Endothelial cell of umbilical vein (primary cell): ENCODE data around the gene TEX13A. TPM values are rescaled to one million over a fixed set of nuclear protein-coding genes. Genes with fewer than 3 reads are reported as not detected.

ENCODE experiments used
- BruUV-seq: library from RNA; stranded (reverse); fragments of 400-500 nt; replicated peaks from 2 replicates; lab custom pipeline; 2021; lab: Mats Ljungman, UMichigan
- CTCF ChIA-PET: fragments of 300-600, 350-600 bp; sonication (Branson Sonifier 250); formaldehyde crosslinking; loops from one replicate; lab custom pipeline; 2021; ENCODE audit warnings: antibody characterized with exemption, inconsistent platforms; lab: Charles Lee
- POLR2A ChIA-PET: fragments of 300-600, 350-600 bp; sonication (Branson Sonifier 250); formaldehyde crosslinking; loops from one replicate; lab custom pipeline; 2021; ENCODE audit warnings: antibody characterized with exemption, inconsistent platforms; lab: Charles Lee
- DNase-seq: peaks from one replicate; pipeline ENCODE4 v3.0.0-alpha.2; 2011; ENCODE audit warnings: low read depth, low spot score
- FAIRE-seq: peaks from 2 replicates; lab custom pipeline; 2011; peaks lifted over from hg19 to GRCh38; lab: Jason Lieb, UNC
- H2AFZ ChIP-seq: 2 replicates; pipeline ENCODE4 v1.6.0; 2012; ENCODE audit warnings: low read depth, low read length, control low read depth, inconsistent platforms
- H3K27ac ChIP-seq: 2 replicates; pipeline ENCODE4 v1.5.1; 2011; ENCODE audit warnings: low read depth, mild to moderate bottlenecking, control low read depth, low read length, moderate library complexity; ENCODE audit not compliant: insufficient read depth
- H3K27me3 ChIP-seq, 2 experiments: 2 replicates each; pipeline versions ENCODE4 v1.6.0 to v1.6.1; 2011; ENCODE audit warnings: low read length in 2 of 2, mixed read lengths in 1 of 2; ENCODE audit not compliant: control insufficient read depth in 2 of 2, insufficient read depth in 2 of 2
- H3K36me3 ChIP-seq, 2 experiments: 2 replicates in 1 of 2; 3 replicates in 1 of 2; pipeline ENCODE4 v1.5.1; 2011; ENCODE audit warnings: low read length in 2 of 2, mild to moderate bottlenecking in 1 of 2, moderate library complexity in 1 of 2; ENCODE audit not compliant: control insufficient read depth in 2 of 2, insufficient read depth in 2 of 2; ENCODE audit errors: extremely low read depth in 1 of 2
- H3K4me1 ChIP-seq: 3 replicates; pipeline ENCODE4 v1.5.1; 2011; ENCODE audit warnings: mild to moderate bottlenecking, low read length; ENCODE audit not compliant: control insufficient read depth, insufficient read depth; ENCODE audit errors: extremely low read depth
- H3K4me2 ChIP-seq: 2 replicates; pipeline ENCODE4 v1.6.1; 2011; ENCODE audit warnings: low read length, control low read depth, mixed read lengths; ENCODE audit not compliant: insufficient read depth
- H3K4me3 ChIP-seq, 3 experiments: fragments of 200-600 bp in 1 of 3; sonication (generic), shearing (Covaris generic) in 1 of 3; replicated peaks in 1 of 3; 2 replicates each; pipeline ENCODE4 v1.5.1; 2011 to 2016; ENCODE audit warnings: control low read depth in 3 of 3, low read length in 3 of 3, mild to moderate bottlenecking in 2 of 3, inconsistent platforms in 1 of 3, low read depth in 1 of 3, moderate library complexity in 1 of 3; ENCODE audit not compliant: insufficient read depth in 1 of 3
- H3K79me2 ChIP-seq: 2 replicates; pipeline ENCODE4 v1.6.0; 2012; ENCODE audit warnings: low read length, inconsistent platforms; ENCODE audit not compliant: control insufficient read depth, insufficient read depth
- H3K9ac ChIP-seq: replicated peaks from 2 replicates; pipeline ENCODE3; 2011; ENCODE audit warnings: low read length, control low read depth; ENCODE audit not compliant: insufficient read depth; ENCODE audit errors: extremely low read depth
- H3K9me1 ChIP-seq: replicated peaks from 3 replicates; pipeline ENCODE4 v1.6.0; 2011; ENCODE audit warnings: mild to moderate bottlenecking, low read length; ENCODE audit not compliant: control insufficient read depth, insufficient read depth; ENCODE audit errors: extremely low read depth
- H3K9me3 ChIP-seq: replicated peaks from 2 replicates; pipeline ENCODE4 v1.5.1; 2012; ENCODE audit warnings: low read length, inconsistent platforms; ENCODE audit not compliant: control insufficient read depth, insufficient read depth
- H4K20me1 ChIP-seq: replicated peaks from 2 replicates; pipeline ENCODE3; 2011; ENCODE audit warnings: mild to moderate bottlenecking, low read length; ENCODE audit not compliant: control insufficient read depth, insufficient read depth; ENCODE audit errors: extremely low read depth
- CTCF ChIP-seq, 2 donors: IDR thresholded peaks; 1 replicate in 1 of 2; 2 replicates in 1 of 2; pipeline ENCODE4 v1.5.1; 2011; ENCODE audit warnings: low read length in 2 of 2, mild to moderate bottlenecking in 2 of 2, moderate library complexity in 2 of 2, control low read depth in 1 of 2, inconsistent platforms in 1 of 2, low read depth in 1 of 2; ENCODE audit not compliant: insufficient read depth in 1 of 2; ENCODE audit errors: extremely low read depth in 1 of 2
- EZH2 ChIP-seq: IDR thresholded peaks from 2 replicates; pipeline ENCODE4 v1.6.1; 2012; ENCODE audit warnings: borderline replicate concordance, low read depth, mild to moderate bottlenecking, moderate library complexity, low read length, inconsistent platforms; ENCODE audit not compliant: severe bottlenecking
- FOS ChIP-seq: IDR thresholded peaks from 2 replicates; pipeline ENCODE4 v1.6.1; 2011; ENCODE audit warnings: mild to moderate bottlenecking, low read length, moderate library complexity, borderline replicate concordance; ENCODE audit not compliant: insufficient read depth
- GATA2 ChIP-seq: IDR thresholded peaks from 2 replicates; pipeline ENCODE4 v1.7.0; 2011; ENCODE audit warnings: low read depth, mild to moderate bottlenecking, moderate library complexity, mixed read lengths, low read length; ENCODE audit not compliant: insufficient read length, insufficient read depth
- JUN ChIP-seq: IDR thresholded peaks from 2 replicates; pipeline ENCODE4 v1.6.1; 2011; ENCODE audit warnings: borderline replicate concordance, low read depth; ENCODE audit not compliant: insufficient read length, insufficient read depth
- MAX ChIP-seq: IDR thresholded peaks from 2 replicates; pipeline ENCODE4 v1.6.1; 2011; ENCODE audit not compliant: insufficient read depth, insufficient read length
- MYC ChIP-seq: IDR thresholded peaks from one replicate; pipeline ENCODE4 v1.6.1; 2011; ENCODE audit warnings: mild to moderate bottlenecking, low read depth, low read length
- POLR2AphosphoS5 ChIP-seq: IDR thresholded peaks from 2 replicates; pipeline ENCODE4 v1.6.1; 2012; ENCODE audit warnings: low read depth, mild to moderate bottlenecking, control low read depth, low read length, moderate library complexity; ENCODE audit not compliant: insufficient read depth
- dilution Hi-C: fragments of 300-500 bp; cut with MboI; formaldehyde crosslinking; loops from one replicate; pipeline ENCODE4 v1.15.0; 2019; ENCODE audit warnings: low sequenced_read_pairs; ENCODE audit not compliant: extremely low pct_ligation_motif_present
- intact Hi-C: fragments of 100-400 bp; cut with micrococcal nuclease; formaldehyde crosslinking; loops from one replicate; pipeline ENCODE4 v1.10.0; 2022
- polyA plus RNA-seq, 4 experiments: library from polyadenylated mRNA; depleted of rRNA in 3 of 4; stranded (reverse) in 3 of 4; unstranded in 1 of 4; fragments of >200 nt; gene quantifications; 2 replicates each; pipeline versions ENCODE4 v1.2.1 to v1.2.3, GENCODE V29; 2011 to 2012; ENCODE audit warnings: missing spikeins in 1 of 4
- total RNA-seq: library from RNA; stranded (reverse); gene quantifications from 2 replicates; pipeline ENCODE4 v1.2.3, GENCODE V29; 2021

Gene TEX13A
- total and polyA plus RNA-seq, 2 donors (not counting 3 experiments of a cell fraction or from before 2014, with no cell fraction given): not detected

GRCh38 chrX:105173071-105173470 lies 47.4 kb downstream of the TEX13A start:
- no TSS peak for BruUV-seq
- Histone ChIP-seq H3K9ac (no peak overlapping the region), H2AFZ (no peak overlapping the region), H3K27ac (no peak overlapping the region), H3K4me3 (no peak overlapping the region), H3K9me1 (no peaks in the 10 kb centered on the region), H3K4me2 (no peak overlapping the region), H3K27me3 (no peaks in the 10 kb centered on the region), H4K20me1 (no peaks in the 10 kb centered on the region), H3K4me1 (no peaks in the 10 kb centered on the region), H3K36me3 (no peaks in the 10 kb centered on the region), H3K79me2 (no peaks in the 10 kb centered on the region), H3K9me3 (no peaks in the 10 kb centered on the region)
- ChIA-PET CTCF (no interaction called here), POLR2A (no interaction called here)
- DNase-seq: no peak
- no peak for FAIRE-seq
- TF ChIP-seq GATA2 (no peak), CTCF (IDR thresholded peaks at IDR 0.05; ENCODE audit: extremely low read depth in 1 of 2, insufficient read depth in 1 of 2, low read depth in 1 of 2, low read length in 2 of 2) (no peak), MYC (no peak), FOS (no peak), JUN (no peak), MAX (no peak), EZH2 (no peak), POLR2AphosphoS5 (no peak)
- intact Hi-C loops: no loop called here
- dilution Hi-C loops: no loop called here
